NOMO-1 treated with DMSO at 0.1 percent for 48 hours (cell line): Measurements from ENCODE around the gene RAB11FIP3.
"Not testable (repeated sequence)": the region's sequence is repeated elsewhere in the genome, so short reads cannot be mapped to it uniquely, and the experiment has no call there.

ENCODE experiments used
- DNase-seq: peaks from one replicate; lab custom pipeline; 2025; ENCODE audit not compliant: unreplicated experiment; lab: John Stamatoyannopoulos, UW

RAB11FIP3 gene, protein sequence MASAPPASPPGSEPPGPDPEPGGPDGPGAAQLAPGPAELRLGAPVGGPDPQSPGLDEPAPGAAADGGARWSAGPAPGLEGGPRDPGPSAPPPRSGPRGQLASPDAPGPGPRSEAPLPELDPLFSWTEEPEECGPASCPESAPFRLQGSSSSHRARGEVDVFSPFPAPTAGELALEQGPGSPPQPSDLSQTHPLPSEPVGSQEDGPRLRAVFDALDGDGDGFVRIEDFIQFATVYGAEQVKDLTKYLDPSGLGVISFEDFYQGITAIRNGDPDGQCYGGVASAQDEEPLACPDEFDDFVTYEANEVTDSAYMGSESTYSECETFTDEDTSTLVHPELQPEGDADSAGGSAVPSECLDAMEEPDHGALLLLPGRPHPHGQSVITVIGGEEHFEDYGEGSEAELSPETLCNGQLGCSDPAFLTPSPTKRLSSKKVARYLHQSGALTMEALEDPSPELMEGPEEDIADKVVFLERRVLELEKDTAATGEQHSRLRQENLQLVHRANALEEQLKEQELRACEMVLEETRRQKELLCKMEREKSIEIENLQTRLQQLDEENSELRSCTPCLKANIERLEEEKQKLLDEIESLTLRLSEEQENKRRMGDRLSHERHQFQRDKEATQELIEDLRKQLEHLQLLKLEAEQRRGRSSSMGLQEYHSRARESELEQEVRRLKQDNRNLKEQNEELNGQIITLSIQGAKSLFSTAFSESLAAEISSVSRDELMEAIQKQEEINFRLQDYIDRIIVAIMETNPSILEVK

DNA sequence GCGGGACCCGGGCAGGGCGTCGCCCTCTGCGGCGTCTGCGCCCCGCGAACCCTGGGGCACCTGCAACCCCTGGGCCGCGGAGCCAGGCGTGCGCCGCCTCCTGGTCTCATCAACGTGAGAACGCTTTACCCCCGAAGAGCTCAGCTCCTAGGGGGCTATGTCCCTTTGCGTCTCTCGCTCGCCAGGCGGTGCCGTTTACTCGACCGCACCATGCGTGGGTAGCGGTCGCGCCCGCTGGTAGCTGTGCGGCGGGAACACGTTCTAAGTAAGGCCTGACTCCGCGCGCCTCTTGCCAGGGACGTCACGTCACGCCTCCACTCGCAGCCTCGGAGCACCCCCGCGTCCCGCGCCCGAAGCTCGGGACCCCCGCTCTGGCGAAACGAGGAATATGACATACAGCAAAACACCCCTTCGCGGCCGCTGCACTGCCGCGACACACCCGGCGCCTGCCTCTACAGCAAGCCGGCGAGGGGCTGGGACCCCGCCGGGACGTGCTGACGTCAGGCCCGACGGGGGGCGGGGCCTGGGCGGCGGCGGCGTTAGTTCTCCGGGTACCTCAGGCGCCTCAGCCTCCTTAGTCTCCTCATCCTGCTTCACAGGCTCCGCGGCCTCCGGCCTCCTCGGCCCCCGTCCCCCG is at the start of gene RAB11FIP3:
RAB11FIP3 (plus strand) TSS at position 568 of the 637 bp plus-strand sequence. CDS start 358 bp downstream, outside the sequence.
- peak; percentile 60 for DNase-seq

DNA sequence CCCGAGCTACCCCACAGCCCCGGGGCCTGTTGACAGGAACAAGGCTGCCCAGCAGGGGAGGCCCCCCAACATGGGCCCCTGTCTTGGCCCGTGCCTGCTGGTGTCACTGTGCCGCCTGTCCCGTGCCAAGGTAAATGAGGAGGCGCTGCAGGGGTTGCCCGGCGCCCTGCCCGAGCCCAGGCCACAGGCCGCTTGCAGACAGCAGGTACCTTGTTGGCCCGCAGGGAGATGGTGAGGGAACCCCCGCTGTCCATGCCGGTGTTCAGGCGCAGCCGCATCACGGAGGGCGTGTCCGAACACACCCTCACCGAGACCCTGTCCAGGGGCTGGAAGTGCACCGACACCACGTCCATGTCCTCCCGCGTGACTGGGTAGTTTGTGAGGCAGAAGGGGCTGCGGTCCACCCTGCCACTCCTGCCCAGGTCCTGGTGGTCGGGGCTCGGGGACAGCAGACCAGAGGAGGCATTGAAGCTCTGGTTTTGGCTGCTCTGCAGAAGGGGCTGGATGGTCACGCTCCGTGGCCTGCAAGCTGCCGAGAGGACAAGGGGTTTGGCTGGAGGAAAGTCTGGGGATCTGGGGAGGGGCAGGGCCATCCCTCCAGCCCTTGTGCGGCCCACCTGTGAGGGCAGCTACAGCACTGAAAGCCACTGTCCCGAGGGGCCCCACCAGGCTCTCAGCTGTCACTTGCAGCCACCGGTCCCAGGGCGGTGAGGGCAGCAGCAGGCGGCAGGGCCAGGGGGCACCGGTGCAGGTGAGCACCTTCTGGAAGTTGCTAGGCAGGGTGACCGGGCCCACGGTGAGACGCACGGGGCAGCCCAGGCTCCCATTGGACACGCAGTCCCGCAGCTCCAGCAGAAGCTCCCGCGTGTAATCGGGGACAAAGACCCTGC is 49.3 kb upstream of the RAB11FIP3 start:
- DNase-seq = no peak

DNA sequence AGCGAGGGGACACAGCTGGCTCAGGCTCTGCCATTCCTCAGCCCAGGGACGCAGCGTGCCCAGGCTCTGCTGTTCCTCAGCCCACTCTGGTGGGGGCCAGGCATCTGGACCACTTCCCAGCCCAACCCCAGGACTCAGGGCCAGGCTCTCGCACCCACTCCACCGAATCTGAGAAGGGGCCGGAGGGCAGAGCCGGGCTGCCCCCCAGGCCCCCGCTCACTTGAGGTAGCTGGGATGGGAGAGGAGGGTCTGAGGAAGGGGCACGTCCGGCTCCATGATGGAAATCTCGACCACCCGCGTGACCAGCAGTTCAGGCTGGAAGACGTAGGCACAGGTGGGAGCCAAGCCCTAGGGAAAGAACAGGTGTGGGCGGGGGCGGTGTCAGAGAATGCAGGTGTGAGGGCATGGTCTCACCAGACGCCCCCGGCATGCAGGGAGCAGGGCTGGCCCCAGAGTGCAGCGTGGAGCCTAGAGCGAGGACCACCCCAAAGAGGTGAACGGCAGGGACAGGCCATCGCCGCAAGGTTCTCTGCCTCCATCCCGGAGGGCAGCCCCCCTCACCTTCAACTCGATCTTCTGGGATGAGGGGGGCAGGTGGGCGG is 48.5 kb upstream of the RAB11FIP3 start:
- DNase-seq = no peak

DNA sequence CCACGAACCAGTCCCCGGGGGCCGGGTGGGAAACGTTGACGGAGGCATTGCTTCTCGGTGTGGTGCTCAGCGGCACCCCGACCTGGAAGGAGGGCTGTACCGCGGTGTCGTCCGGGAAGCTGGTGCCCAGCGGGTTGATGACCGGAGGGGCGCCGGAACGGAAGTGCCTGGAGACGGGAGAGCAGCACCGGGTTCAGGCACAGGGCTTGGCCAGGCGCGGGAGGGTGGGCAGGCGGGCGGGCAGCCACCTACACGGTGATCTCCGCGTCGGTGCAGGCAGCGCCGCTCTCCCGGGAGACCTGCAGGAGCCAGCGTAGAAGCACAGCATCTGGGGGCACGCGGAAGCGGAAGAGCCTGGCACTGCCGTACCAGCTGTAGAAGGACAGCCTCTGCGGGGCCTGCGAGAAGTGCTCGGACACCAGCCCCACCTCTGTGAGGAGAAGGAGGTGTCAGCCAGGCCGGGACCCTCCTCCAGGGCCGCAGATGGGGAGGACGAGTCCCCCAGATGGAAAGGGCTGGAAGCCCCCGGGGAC is 48.0 kb upstream of the RAB11FIP3 start:
- no peak for DNase-seq

DNA sequence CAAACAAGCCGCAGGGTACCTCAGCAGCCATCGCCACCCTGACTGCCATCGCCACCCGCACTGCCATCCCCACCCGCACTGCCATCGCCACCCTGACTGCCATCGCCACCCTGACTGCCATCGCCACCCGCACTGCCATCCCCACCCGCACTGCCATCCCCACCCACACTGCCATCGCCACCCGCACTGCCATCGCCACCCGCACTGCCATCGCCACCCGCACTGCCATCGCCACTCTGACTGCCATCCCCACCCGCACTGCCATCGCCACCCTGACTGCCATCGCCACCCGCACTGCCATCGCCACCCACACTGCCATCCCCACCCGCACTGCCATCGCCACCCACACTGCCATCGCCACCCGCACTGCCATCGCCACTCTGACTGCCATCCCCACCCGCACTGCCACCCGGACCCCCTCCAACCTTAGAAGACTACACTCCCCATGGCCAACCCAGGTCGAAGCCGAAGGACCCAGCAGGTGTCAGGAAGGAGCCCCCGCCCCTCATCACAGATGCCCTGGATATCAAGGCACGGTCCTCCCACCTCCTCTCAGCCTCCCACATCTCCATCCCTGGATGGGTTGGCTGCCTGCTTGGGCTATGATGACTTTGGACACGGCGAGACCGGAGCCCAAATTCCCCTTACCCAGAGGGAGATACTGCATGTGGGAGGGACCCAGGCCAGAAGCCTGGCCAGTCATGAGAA is 47.2 kb upstream of the RAB11FIP3 start:
- not testable (repeated sequence) for DNase-seq

DNA sequence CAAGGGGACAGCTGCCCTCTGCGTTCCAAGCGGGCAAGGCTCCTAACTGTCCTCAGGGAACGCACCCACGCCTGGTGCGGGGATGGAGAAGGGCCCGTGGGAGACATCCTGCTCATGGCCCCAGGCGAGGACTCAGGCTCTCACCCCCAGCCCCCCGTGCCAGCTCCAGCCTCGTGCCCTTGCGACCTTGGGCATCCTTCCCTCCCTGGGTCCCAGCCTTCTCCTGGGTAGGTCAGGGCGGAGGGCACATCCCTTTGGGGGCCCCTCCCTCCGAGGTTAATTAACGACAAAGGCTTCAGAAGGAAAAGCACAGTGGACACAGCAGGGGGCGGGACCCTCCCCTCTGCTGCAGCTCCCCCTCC is 46.6 kb upstream of the RAB11FIP3 start:
- DNase-seq = no peak

DNA sequence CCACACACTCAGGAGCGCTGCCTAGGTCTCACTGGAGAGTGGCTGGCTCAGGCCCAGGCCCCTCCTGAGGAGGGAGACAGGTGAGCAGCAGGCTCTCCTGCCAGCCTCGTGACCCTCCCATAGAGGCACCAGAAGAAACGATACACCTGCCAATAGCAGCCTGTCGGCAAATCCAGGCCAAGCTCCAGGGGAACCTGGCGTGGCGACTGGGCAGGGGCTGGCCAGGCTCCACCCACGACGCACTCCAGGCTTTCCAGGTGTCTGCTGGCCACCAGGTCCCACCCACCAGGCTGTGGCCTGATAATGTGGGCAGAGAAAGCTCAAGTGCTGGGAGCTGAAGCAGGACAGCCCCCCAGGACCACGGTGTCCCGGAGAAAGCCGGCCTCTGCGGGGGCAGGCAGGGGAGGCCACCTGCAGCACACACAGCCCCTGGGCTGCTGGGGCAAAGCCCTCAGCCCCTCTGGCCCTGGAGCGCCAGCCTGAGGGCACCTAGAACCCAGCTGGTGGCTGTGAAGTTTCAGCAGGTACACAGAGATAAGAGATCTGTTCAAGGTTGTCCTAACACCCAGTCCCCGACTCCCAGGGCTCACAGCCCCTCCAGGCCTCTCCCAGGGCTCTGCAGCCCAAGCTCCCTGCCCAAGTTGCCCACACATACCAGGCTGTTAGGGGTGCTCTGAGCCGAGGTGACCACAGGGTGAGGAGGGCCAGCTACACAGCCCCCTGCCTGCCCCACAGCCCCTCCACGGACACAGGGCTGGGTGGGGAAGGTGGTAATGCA is 46.1 kb upstream of the RAB11FIP3 start:
- no peak for DNase-seq

DNA sequence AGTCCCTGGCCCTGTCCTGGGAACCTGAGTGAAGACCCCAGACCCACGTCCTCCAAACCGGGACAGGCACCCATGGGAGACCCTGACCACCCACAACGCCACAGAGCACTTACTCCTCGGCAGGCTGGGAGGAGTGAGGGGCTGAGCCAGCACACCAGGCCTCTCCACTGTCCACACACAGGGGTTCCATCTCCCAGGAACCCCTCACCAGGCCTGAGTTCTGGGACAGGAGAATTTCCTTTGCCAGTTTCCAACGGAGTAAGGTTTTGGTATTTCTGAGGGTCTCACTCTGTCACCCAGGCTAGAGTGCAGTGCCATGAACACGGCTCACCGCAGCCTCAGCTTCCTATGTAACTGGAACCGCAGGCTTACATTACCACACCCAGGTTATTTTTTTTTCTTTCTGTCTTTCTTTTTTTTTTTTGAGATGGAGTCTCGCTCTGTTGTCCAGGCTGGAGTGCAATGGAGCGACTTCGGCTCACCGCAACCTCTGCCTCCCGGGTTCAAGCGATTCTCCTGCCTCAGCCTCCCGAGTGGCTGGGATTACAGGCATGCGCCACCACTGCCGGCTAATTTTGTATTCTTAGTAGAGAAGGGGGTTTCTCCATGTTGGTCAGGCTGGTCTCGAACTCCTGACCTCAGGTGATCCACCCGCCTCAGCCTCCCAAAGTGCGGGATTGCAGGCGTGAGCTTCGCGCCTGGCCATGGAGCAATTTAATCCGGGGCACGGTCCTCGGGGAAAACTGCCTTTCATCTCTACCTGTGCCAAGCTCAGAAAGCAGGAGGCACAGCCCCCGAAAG is 45.3 kb upstream of the RAB11FIP3 start:
- DNase-seq = no peak

DNA sequence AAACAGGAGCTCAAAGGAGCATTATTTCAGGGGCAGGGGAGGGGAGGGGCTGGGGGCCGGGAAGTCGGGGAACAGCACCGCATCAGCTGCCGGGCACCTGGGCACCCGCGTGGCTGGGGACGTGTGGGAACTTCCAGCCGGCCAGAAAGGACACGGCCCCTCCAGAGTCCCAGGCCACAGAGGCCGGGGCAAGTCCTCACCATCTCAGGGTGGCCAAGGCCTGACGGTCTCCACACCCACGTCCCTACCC is 44.8 kb upstream of the RAB11FIP3 start:
- no peak for DNase-seq

DNA sequence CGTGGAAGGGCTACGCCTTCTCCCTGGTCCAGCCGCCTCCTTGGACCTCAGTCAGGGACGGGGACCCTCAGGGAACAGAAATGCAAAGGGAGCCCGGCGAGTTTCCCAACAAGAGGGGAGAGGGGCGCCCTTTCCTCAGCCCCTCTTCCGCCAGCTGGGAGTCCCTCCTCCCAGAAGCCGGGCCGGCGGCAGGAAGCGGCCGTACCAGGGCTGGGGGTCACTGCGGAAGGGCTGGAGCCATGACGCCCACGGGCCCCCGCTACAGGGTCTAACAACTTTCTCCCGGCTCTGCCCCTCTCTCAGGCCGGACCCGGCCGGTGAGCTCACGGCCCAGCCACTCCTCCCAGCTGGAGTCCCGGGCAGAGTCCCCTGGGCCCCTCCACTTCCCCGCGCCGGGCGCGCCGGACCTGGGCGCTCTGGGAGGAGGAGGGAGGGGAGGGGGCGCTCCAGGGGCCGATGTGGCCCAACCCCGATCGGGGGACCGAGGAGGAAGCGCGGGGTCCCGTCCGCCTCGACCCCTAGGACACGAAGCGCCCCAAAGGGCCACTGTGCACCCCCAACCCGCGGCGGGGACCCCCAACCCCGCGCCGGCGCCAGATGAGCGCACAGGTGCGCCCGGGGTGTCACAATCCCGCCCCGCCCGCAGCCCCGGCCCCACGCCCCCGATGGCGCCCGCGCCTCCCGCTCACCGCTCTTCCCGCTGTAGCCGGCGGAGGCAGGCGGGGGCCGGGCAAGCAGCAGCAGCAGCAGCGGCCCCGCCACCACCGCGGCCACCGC is 44.2 kb upstream of the RAB11FIP3 start:
- DNase-seq = no peak

DNA sequence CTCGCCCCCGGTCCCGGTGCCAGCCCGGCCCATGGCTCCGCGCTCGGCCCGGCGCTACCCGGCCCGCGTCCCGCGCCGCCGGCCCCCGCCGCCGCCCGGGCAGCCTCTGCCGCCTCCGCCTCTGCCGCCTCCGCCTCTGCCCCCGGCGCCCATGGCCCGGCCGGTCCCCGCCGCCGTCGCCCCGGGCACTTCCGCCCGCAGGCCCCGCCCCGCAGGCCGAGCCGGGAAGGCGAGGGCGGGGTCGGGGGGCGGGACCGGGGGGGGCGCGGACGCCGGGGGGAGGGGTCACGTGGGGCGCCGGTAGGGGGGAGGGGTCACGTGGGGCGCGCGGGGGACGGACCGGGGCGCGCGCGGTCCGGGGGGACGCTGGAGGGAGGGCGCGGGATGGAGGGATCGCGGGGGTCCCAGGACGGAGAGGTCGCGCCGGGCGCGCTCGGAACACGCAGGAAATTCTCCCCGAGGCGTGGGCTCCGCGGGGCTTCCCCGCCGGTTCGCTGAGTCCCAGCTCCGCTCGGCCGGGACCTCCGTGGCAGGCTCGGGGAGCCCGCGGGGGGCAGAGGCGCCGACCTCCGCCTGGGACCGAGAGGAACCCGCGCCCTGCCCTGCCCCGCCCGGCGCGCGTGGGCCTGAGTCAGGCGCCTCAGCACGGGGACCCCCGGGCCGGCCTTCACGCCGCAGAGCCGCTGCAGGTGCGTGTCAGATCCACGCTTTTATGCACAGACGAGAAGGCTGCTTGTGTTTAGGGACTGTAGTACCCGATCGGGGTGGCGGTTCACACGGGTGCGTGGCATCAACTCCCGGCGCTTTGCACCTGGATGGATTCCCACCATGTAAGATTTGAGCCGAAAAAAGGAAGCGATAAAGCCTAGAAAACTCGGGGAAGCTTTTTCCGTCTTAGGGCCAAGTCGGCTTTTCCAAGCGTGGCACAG is 43.4 kb upstream of the RAB11FIP3 start, which contains the start of gene PGAP6:
PGAP6 (minus strand) TSS at position 190 of the 929 bp plus-strand sequence; CDS start at position 33, 157 bp downstream.
- DNase-seq = peak; percentile 42

DNA sequence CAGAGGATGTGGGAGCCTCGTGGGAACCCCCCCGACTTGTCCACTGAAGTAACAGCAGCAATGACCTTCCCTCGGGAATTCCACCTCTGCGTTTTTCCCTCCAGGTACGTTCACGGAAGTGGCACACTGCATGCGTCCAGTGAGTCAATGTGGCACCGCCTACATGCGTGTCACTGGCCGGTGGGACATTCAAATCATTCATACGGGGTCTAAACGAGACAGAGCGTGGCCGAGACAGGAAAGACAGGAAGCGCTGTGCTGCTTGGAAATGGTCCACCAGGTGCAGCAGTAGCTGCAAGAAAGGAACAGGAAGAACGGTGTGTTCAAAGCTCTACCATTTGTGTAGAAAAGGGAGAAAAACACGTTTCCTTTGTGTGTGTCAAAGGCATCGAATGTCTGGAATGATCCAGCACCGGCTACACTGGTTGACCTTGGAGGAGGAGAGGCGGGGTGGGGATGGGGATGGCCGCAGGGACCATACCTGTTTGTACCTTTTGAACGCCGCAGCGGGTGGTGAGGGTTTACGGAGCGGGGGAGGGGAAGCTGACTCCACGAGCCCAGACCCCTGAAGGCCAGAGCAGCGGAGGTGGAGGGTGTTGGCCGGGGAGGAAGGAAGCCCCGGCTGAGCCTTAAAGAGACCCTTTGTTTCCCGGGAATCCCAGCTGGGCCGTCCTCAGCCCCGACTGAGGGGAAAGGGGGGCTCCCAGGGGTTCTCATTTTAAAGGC is 42.0 kb upstream of the RAB11FIP3 start:
- no peak for DNase-seq

DNA sequence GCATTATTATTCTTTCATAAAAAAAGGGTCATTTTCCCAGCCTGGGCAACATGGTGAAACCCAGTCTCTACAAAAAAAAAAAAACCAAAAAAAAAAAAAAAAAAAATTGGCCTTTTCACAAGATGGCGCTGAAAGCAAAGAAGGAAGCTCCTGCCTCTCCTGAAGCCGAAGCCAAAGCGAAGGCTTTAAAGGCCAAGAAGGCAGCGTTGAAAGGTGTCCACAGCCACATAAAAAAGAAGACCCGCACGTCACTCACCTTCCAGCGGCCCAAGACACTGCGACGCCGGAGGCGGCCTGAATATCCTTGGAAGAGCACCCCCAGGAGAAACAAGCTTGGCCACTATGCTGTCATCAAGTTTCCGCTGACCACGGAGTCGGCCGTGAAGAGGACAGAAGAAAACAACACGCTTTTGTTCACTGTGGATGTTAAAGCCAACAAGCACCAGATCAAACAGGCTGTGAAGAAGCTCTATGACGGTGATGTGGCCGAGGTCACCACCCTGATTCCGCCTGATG is 38.8 kb upstream of the RAB11FIP3 start:
- no peak for DNase-seq

DNA sequence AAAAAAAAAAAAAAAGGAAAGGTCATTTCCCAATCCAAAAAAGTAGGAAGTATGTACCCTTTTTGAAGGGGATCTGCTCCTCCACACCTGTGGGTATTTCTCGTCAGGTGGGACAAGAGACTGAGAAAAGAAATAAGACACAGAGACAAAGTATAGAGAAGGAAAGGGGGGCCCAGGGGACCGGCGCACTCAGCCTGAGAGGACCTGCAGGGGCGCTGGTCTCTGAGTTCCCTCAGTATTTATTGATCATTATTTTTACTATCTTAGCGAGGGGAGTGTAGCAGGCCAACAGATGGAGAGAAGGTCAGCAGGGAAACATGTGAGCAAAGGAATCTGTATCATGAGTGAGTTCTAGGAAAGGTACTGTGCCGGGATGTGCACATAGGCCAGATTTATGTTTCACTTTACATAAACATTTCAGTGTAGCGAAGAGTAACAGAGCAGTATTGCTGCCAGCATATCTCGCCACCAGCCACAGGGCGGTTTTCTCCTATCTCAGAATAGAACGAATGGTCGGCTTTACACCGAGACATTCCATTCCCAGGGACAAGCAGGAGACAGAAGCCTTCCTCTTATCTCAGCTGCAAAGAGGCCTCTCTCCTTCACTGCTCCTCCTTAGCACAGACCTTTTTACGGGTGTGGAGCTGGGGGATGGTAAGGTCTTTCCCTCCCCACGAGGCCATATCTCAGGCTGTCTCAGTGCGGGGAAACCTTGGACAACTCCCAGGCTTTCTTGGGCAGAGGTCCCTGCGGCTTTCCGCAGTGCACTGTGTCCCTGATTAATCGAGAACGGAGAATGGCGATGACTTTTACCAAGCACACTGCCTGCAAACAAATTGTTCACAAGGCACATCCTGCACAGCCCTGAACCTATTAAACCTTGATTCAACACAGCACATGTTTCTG is 37.4 kb upstream of the RAB11FIP3 start:
- not testable (repeated sequence) for DNase-seq
